ENCODE results near the gene CNGA4.
"Not testable (repeated sequence)": the region's sequence is repeated elsewhere in the genome, so short reads cannot be mapped to it uniquely, and the experiment has no call there.

Gene CNGA4

GRCh38 chr11:6268820-6269219 lies 29.9 kb downstream of the CNGA4 start:
- peak; percentile 64 to 69 (median 65) for DNase-seq

GRCh38 chr11:6269994-6270393 lies 31.1 kb downstream of the CNGA4 start:
- DNase-seq, result peak in 1 of 3 donors; percentile 31

- DNase-seq, result peak in 1 of 3 donors; percentile 3
Observed at GRCh38 chr11:6270584-6271246, 31.8 kb downstream of the CNGA4 start.

- no peak for DNase-seq
Observed at GRCh38 chr11:6271598-6271997, 32.7 kb downstream of the CNGA4 start.

- DNase-seq, result no peak
Observed at GRCh38 chr11:6273188-6273587, 34.3 kb downstream of the CNGA4 start.

- not testable (repeated sequence) for DNase-seq
Observed at GRCh38 chr11:6280809-6281208, 41.9 kb downstream of the CNGA4 start.

- DNase-seq, result no peak
Observed at GRCh38 chr11:6283453-6284023, 44.6 kb downstream of the CNGA4 start.

- no peak for DNase-seq
Observed at GRCh38 chr11:6284250-6284649, 45.4 kb downstream of the CNGA4 start.

- DNase-seq, result no peak
Observed at GRCh38 chr11:6285019-6285418, 46.1 kb downstream of the CNGA4 start.

Data from suppressor macrophage treated with lipopolysaccharide for 1 hour (primary cell).